GM12892 (cell line): ENCODE data around the gene LRIF1.

Source experiments
- DNase-seq: peaks from one replicate; pipeline ENCODE4 v3.0.0; 2011; ENCODE audit not compliant: insufficient read length
- FAIRE-seq: peaks from 2 replicates; lab custom pipeline; 2011; peaks lifted over from hg19 to GRCh38; lab: Jason Lieb, UNC
- POLR2A ChIP-seq: IDR thresholded peaks from 2 replicates; pipeline ENCODE4 v1.6.1; 2011; ENCODE audit warnings: low read depth, low read length, control low read depth
- POLR2AphosphoS5 ChIP-seq: IDR thresholded peaks from 2 replicates; pipeline ENCODE4 v1.6.1; 2011; ENCODE audit warnings: low read depth, low read length, control low read depth
- TAF1 ChIP-seq: IDR thresholded peaks from 2 replicates; pipeline ENCODE4 v1.6.1; 2011; ENCODE audit warnings: low read depth, mild to moderate bottlenecking, control low read depth, low read length, borderline replicate concordance

The LRIF1 gene

GRCh38 chr1:110975265-110975664 lies 11.5 kb upstream of the LRIF1 start:
- DNase-seq (no peak), FAIRE-seq (no peak)
- TF ChIP-seq TAF1 (no peak), POLR2A (no peak), POLR2AphosphoS5 (no peak)

- TF ChIP-seq POLR2A (no peak), POLR2AphosphoS5 (no peak), TAF1 (no peak)
- FAIRE-seq (no peak), DNase-seq (no peak)
These were observed 3.5 kb upstream of the LRIF1 start for GRCh38 chr1:110967256-110967655.

GRCh38 chr1:110964455-110964903 lies 757 bp upstream of the LRIF1 start:
- FAIRE-seq: no peak
- no peak for DNase-seq
- TF ChIP-seq POLR2A: no peak
- no peak for TF ChIP-seq TAF1
- TF ChIP-seq POLR2AphosphoS5: no peak

- DNase-seq (peak; percentile 9), FAIRE-seq (peak; percentile 87)
These were observed 631 bp downstream of the LRIF1 start for GRCh38 chr1:110962892-110963690.

GRCh38 chr1:110961902-110962301 lies 1.8 kb downstream of the LRIF1 start:
- no peak for TF ChIP-seq TAF1
- no peak for TF ChIP-seq POLR2A
- no peak for FAIRE-seq
- DNase-seq: no peak

More at GRCh38 chr1:110962892-110963690, 631 bp downstream of the LRIF1 start:
- TF ChIP-seq TAF1: peak; percentile 17; the same call in 1 of the 2 replicates
- TF ChIP-seq POLR2AphosphoS5: no peak

- TF ChIP-seq POLR2AphosphoS5 (no peak), TAF1 (no peak), POLR2A (no peak)
- DNase-seq: no peak
- no peak for FAIRE-seq
These were observed 2.8 kb downstream of the LRIF1 start for GRCh38 chr1:110960777-110961420.

- no peak for FAIRE-seq
- no peak for DNase-seq
- TF ChIP-seq POLR2AphosphoS5: no peak
- no peak for TF ChIP-seq TAF1
- TF ChIP-seq POLR2A: no peak
These were observed 5.9 kb downstream of the LRIF1 start for GRCh38 chr1:110957798-110958197.

- TF ChIP-seq POLR2A: no peak
- no peak for TF ChIP-seq TAF1
- TF ChIP-seq POLR2AphosphoS5: no peak
- DNase-seq (no peak), FAIRE-seq (no peak)
These were observed 7.1 kb downstream of the LRIF1 start for GRCh38 chr1:110956586-110956985.

- TF ChIP-seq POLR2A (no peak), POLR2AphosphoS5 (no peak), TAF1 (no peak)
- DNase-seq: no peak
- FAIRE-seq: no peak
These were observed 10.7 kb downstream of the LRIF1 start for GRCh38 chr1:110953031-110953430.

- FAIRE-seq (no peak), DNase-seq (no peak)
- no peak for TF ChIP-seq POLR2AphosphoS5
- no peak for TF ChIP-seq POLR2A
- no peak for TF ChIP-seq TAF1
These were observed 11.7 kb downstream of the LRIF1 start for GRCh38 chr1:110952031-110952430.

- DNase-seq (no peak), FAIRE-seq (no peak)
- TF ChIP-seq POLR2A: no peak
- TF ChIP-seq POLR2AphosphoS5: no peak
- no peak for TF ChIP-seq TAF1
These were observed 12.6 kb downstream of the LRIF1 start for GRCh38 chr1:110951161-110951560.

GRCh38 chr1:110948038-110948810 lies 15.5 kb downstream of the LRIF1 start:
- DNase-seq (no peak), FAIRE-seq (no peak)
- TF ChIP-seq POLR2AphosphoS5: no peak
- no peak for TF ChIP-seq POLR2A
- TF ChIP-seq TAF1: no peak
